ENCODE data around the gene NPTXR. TPM values are rescaled to one million over a fixed set of nuclear protein-coding genes. Genes with fewer than 3 reads are reported as not detected.

Gene NPTXR
- total and polyA plus RNA-seq, 10 of the 15 experiments (the other 5 are each of a cell fraction or from before 2014, with no cell fraction given): 0.02 to 0.38 (median 0.07) TPM; not detected in 2

- TF ChIP-seq NR2C1 (IDR thresholded peaks at IDR 0.05): no peak
- peak; percentile 73; the same call in 1 of the 2 replicates for TF ChIP-seq LARP7 (IDR thresholded peaks at IDR 0.05)
- TF ChIP-seq ESRRA (IDR thresholded peaks at IDR 0.05; ENCODE audit: low read length): no peak
- TF ChIP-seq SMC3 (IDR thresholded peaks at IDR 0.05; ENCODE audit: borderline replicate concordance, low read length): no peak
- no peak for TF ChIP-seq ZNF592 (IDR thresholded peaks at IDR 0.05)
- no peak for TF ChIP-seq ZNF274 (IDR thresholded peaks at IDR 0.05; ENCODE audit: insufficient read depth, insufficient read length)
- no peak for TF ChIP-seq STAT3 (IDR thresholded peaks at IDR 0.05; ENCODE audit: low read depth, low read length)
- TF ChIP-seq ATF2 (IDR thresholded peaks at IDR 0.05; ENCODE audit: low read length): no peak
- no peak for TF ChIP-seq CTCF (IDR thresholded peaks at IDR 0.05 in 2 of 3, conservative IDR thresholded peaks at IDR 0.05 in 1 of 3; ENCODE audit: control insufficient read depth in 2 of 3, extremely low read depth in 1 of 3, insufficient read depth in 1 of 3, low read depth in 3 of 3, low read length in 3 of 3)
- TF ChIP-seq EED (IDR thresholded peaks at IDR 0.05; ENCODE audit: low read depth): 0 out of 2 replicates have a peak, but pooled peaks have one; percentile 10
- TF ChIP-seq BCL11A (IDR thresholded peaks at IDR 0.05; ENCODE audit: low read depth, low read length): no peak
- no peak for TF ChIP-seq KAT2A (conservative IDR thresholded peaks at IDR 0.05; ENCODE audit: control insufficient read depth, low read depth, low read length)
- peak; percentile 50; the same call in 1 of the 2 replicates for TF ChIP-seq ZBTB11 (CRISPR knock-in tag; IDR thresholded peaks at IDR 0.05)
- TF ChIP-seq ZBTB33 (IDR thresholded peaks at IDR 0.05): no peak
- peak; percentile 76; the same call in 1 of the 2 replicates for TF ChIP-seq TAF1 (IDR thresholded peaks at IDR 0.05; ENCODE audit: borderline replicate concordance, low read depth, low read length)
Observed at GRCh38 chr22:38872172-38872830, 28.5 kb upstream of the NPTXR start, which contains the start of gene CBX6 (continued).

Measured in GM12878 (cell line).